CD4-positive, alpha-beta T cell treated with Interleukin-10 for 1 hour (primary cell): Measurements from ENCODE around the gene MYO18A.
"Not testable (repeated sequence)": the region's sequence is repeated elsewhere in the genome, so short reads cannot be mapped to it uniquely, and the experiment has no call there.

Source experiments
- DNase-seq: peaks from one replicate; pipeline ENCODE4 v3.0.0-alpha.2; 2020

MYO18A gene

DNA sequence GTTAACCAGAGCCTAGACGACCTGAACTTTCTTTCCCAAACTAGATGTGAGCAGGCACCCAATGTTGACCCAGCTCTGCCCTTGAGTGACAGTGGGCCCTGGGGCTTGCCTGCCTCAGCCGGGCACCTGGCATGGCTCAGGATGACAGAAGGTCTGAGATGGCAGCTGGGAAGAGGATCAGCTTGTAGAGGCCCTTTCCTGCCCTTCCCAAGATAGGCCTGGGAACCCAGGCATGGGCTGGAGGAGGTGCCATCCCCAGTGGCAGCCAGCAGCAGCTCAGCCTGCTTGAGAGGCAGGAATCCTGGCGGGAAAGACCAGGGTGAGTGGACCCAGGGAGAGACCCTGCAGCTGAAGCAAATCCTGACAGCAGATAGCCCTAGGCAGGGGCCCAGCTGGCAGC lies 78.2 kb downstream of the MYO18A start:
- DNase-seq = no peak

DNA sequence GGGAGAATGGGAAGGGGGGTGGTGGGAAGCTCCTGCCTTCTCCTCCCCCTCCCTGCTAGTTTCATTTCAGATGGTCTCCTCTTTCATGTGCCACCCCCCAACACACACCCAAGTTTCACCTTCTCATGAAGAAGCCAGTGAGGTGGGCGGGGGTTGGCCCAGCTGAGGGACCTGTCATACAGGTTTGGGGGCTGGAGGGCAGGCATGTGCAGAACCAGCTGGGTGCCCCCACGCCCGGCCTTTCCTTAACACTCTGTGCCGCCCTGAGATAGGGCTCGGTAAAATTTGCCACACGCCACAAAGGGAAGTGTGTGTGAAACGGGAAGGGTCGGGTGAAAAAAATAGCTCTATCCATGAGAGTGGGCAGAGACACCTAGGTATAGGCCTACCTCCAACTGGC lies 79.9 kb downstream of the MYO18A start:
- no peak for DNase-seq

DNA sequence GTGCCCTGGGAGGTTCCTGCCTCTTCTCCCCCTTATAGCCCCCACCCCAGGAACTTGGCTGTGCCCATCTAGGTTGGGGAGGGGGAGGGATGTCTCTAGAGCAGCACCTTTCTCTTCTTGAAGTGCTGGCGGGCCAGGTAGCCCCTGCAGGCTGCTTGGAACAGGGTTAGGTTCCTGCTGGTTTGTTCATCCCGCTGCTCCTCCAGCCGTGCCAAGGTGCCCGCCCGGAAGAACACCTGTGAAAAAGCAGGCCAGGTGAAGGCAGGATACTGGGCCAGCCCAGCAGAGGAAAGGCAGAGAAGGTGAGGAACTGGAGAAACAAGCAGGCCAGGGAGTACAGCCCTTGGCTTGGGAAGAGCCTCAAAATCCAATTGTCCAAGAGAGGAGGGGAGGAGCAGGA lies 80.7 kb downstream of the MYO18A start:
- no peak for DNase-seq

DNA sequence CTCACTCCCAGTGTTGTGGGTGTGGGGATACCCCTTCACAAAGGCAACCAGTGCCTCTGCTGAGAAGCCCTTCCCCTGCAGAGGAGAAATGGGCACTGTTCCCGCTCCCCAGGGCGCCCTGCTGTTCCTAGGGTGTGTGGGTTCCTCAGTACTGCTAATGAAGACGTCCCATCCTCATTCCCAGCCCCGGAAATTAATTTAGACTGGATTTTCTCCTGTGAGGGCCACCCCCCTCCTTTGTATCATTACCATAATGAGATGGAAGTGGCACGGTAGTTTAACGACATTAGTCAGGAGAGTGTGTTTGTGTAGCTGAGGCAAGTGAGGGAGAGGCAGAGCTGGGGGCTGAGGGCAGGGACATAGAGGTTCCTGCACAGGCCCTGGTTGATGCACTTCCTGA lies 84.1 kb downstream of the MYO18A start:
- DNase-seq = no peak

DNA sequence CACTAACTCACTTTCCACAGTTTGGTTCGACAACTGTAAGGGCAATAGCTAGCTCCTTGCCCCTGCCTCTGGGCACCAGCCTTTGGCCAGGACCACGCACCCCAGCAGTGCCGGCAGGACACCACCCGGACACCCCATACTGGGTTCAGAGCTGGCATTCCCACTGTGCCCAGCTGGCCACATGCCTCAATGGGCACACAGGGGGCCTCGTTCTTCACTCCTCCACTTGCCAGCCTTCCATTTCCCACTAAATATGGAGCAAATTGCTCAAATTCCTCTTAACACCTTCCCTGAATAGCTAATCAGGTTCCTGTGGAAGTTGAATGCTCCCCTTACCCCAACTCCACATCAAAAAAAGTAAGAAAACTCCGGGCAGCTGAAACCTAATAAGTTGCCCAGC lies 84.8 kb downstream of the MYO18A start:
- no peak for DNase-seq

DNA sequence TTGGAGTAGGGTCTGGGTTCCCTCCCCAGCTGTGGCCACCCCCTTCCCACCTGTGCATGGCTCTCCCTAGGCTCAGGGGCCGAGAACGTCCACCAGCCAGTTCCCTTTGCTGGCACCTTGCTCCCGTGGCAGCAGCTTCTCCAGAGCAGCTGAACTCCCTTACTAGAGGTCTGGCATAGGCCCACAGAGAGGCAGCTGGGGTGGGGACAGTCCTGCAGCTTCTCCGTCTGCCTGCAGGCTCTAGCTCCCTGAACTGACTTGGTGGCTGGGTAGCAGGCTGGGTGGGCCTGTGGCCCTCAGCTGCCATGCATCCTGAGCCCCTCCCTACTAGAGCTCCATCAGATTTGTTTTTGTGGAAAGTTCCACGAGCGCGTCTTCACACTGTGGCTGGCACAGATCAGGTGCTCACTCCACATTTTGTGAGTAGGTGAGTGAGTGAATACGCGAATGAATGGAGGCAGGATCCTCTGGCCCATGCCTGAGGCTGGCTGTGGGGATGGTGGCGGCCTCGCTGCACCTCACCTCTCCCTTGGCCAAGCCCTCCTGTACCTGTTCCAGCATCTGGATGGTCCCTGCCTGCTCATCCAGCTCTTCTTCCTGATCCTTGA lies 86.0 kb downstream of the MYO18A start:
- DNase-seq = no peak

DNA sequence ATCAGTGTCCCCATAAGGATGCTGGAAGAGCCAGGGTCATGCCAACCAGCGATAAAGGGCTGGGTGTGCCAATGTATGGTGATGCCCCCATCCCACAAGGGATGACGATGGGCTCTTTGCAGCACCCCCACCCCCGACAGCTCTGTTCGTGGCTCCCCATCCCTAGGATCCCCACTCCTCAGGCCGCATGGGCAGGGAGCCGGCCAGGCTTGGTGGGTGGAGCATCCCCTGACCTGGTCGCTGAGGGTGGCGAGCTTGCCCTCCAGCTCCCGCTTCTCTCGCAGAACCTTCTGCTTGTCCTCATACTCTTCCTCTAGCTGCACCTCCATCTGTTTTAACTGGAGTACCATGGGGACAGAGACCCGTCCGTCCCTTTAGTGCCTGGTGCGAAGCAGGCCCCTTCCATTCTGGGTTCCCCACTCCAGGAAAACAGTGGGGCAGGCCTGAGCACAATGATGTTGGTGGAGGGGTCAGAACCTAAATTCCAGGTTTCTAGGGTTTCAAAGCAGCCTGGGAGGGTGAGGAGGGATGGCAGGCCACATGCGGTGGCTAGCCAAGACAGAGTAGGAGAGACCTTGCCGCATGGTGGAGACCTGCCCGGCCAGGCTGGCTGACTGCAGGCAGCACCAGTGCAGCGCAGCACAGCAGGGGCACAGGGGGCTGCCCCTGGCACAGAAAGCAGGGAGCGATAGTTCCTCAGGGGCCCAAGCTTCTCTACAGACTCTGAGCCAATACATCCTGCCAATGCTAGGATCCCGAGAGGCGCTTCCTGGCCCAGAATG lies 86.9 kb downstream of the MYO18A start:
- DNase-seq = no peak

DNA sequence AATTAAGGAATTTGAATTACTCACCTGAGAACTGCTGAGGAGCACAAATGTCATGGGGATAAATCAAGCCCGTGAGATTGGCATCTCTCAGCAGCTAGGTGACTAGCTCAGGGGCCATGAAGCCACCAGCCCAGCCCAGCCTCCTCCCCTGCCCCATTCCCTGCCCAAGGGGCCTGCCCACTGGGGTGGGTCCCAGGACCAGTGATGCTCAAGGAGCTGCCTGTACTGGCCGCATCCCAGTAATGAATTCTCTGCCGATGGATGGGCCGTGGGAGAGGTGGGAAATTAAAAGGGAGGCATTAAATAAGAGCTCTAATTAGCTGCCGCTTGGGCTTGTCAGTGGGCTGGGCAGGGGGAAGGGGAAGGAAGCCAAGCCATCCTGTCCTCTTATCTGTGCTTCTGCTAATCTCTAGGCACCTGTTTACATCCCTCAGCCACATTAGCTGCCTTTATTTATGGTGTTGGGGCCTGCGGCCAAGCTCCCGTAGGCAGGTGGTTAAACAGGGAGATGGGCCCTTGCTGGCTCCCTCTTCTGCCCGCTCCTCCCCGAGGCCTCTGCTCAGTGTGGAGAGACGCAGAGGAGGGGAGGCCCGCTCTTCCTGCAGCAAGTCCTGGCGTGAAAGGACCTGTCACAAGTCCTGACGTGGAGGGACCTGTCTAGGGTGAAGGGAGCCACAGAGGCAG lies 88.5 kb downstream of the MYO18A start:
- no peak for DNase-seq

DNA sequence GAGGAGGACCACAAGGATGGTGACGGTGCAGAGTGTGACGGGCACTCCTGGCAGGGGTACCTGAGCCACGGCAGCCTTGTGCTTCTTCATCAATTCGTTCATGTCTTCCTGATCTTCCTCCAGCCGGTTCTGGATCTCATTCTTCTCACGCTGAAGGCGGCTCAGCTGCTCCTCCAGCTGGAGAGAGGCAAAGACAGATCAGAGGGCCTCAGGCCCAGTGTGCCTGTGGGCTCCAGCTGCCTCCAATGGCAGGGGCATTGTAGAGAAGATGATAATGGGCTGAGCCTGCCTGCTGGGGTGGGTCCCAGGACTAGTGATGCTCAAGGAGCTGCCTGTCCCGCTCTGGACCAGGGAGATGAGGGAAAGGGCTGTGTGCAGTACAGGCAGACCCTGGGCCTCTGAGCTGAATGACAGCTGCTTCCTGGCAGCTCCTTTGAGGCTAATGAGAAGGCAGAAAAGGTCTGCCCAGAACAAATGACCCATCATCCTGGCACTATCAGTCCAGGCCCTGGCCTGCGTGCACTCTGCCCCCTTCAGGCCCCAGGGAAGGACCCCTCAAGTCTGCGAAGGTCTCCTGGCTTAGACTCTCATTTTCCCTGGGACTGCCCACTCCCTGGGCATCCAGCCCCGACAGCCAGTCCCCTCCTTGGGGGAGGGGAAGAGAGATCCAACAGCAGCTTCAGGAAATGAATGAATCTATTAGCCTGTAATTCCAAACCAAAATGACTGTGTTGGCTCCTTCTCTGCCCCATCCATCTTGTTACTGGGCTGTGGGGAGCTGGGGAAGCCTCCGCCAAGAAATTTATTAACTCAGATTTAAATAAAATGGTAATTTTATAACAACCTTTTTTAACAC lies 89.2 kb downstream of the MYO18A start:
- no peak for DNase-seq

DNA sequence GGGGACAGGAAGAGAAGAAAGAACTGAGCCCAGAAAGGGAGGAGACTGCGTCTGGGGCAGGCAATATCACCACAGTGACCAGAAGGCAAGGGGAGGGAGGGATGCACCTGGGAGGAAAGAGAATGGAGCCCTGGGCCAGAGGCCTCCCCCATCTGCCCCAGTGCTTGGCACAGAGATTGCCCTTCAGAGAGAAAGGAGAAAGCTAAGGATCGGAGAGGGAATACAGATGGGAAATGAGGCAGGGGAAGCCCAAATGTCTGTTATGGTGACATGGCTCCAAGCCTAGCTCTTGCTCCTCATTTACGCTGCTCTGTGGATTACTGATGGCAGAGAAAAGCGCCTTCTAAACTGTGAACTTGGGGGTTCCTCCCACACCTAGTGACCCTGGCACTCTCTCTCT lies 90.1 kb downstream of the MYO18A start:
- no peak for DNase-seq

DNA sequence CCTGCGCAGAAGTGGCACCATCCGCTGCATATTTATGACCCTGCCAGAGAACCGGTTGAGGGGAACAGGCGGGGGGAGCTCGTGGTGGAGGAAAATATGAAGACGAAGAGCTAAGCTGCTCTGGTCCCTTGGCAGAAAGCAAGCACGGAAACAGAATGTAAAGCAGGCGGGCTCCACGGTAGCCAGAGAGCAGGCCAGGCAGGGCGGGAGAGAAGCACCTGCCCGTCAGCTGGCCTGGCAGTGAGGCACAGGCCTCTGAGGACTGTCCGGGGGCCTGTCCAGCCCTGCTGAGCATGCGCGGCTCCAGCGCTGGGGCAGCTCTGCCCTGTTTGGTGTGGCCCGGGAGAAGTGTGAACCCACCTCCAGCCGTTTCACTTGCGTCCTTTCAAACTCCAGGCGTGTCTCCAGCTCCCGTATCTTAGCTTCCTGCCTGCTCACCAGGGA lies 90.6 kb downstream of the MYO18A start:
- no peak for DNase-seq

DNA sequence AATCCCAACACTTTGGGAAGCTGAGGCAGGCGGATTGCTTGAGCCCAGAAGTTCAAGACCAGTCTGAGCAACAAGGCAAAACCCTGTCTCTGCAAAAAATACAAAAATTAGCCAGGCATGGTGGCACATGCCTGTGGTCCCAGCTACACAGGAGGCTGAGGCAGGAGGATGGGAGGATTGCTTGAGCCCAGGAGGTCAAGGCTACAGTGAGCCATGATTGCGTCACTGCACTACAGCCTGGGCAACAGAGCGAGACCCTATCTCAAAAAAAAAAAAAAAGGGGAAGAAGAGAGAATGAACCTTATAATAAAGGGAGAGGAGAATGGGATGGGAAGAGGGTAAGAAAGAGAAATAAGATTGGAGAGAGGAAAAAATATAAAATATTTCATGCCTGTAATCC lies 91.4 kb downstream of the MYO18A start:
- not testable (repeated sequence) for DNase-seq

DNA sequence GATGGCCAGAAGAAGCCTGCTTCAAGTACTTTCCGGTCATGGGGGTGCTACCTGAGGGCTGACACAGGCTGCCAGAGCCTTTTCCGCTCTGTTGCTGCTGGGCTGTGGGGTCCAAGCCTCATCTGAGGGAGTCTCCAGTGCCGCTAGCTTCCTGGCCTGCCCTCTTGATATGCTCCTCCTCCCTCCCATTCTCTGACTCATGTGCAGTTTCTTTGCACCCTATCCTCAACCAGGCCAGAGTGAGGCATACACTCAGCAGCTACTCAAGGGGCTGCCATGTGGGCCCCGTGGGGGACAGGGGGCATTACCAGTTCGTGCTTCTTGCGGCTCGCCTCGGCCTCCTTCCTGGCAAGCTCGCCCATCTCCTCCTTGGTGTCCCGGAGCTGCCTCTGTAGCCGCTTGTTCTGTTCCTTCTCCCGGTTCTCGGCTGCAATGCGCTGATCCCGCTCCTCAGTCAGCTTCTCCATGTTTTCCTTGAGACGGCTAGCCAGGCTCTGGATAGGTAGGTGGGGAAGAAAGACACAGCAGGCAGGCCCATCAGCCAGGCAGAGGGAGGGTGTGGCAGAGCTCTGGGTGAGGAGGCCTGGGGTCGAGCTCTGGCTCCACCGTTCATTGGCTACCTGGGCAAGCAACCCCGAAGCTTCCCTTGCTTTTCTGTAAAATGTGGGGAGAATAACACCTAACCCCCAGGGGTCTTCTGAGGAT lies 93.4 kb downstream of the MYO18A start:
- DNase-seq = no peak

DNA sequence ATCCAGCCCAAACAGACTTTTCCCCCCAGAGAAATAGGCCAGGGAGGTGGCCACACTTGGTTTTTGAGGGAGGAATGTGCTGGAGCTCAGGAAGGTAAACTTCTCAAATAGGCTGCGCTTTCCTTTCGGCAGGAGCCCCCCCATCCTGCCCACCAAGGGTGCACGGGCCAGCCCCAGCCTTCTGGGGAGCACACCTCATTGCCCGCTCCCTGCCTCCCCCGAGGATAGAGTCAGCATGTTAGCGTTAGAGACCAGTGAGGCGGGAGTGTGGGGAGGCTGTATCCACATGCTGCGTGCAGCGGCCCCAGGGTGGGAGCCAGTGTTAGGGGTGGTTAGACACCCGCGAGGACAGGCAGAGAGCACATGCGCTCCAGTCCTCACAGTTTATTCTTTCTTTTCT lies 95.0 kb downstream of the MYO18A start:
- no peak for DNase-seq

DNA sequence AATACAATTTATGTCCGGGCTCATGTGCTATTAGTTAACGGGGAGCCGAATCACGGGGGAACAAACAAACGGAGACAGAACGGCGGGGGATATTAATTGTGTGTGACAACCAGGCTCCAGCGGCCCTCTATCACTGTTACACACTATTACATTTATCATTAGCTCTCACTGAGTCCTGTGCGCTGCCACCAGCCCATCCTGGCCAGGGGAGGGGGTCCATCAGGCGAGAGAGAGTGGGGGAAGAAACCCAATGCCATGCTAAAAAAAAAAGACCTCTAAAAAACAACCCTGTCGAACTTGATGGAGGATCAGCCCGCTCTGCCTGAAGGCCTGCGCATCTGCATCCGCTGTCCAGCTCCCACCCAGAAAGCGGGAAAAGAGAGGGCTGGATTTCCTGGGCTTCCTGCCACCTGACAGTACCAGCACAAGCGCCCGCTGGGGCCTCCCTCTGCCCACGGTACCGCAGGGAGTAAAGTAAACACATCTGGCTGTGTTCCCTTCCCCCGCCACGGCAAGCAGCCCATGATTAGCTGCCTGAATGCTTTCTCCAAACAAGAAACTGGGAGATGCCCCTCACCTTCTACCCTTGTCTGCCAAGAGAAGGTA lies 95.6 kb downstream of the MYO18A start:
- no peak for DNase-seq

DNA sequence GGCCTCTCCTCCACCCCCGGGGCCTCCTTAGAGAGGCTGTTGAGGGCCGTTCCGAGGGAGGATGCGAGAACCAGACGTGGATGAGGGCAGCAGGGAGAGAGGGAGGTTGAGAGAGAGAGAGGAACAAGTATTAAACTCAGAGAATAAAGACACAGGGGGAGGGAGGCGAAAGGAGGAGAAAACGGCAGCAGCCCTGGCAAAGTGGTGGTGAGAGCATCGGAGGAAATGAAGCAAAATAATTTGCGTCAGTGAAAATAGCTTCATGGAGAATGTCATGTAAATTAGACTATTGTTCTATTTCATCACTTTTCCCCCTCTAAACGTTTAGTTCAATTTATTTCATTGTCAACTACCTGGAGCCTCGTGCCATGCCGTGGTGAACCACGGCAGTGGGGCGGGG lies 99.2 kb downstream of the MYO18A start:
- no peak for DNase-seq

DNA sequence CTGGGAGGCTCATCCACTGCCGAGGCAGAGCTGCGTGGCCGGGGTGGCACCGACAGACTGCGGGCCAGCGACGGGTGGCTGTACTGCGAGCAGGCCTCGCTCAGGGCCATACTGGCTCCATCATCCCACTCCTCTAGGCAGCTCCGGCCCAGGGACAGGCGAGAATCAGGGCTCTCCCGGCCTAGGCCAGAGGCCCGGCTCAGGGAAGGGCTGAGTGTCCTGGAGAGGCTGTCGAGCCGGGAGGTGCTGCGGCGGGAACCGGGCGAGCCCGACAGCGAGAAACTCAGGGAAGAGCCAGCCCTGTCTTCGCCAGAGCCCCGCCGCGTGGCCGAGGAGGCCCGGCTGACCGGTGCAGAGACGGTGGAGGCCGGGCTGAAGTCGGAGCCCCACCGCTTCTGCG lies 99.9 kb downstream of the MYO18A start:
- no peak for DNase-seq

DNA sequence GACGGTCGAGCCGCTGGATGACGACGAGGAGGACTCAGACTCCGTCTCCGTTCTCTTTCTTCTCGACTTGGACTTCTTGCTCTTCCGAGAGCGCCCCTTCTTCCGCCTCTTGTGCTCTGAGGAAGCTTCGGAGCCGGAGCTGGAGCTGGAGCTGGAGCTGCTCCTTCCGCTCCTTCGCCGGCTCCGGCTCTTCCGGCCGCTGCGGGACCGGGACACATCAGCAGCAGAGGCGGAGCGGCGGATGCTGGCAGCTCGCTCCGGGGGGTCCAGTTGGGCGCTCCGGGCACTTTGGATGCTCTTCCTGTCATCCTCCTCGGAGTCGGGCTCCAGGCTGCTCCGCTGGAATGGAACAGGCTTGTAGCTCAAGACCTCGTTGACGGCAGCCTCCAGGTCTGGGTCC lies 100.3 kb downstream of the MYO18A start:
- DNase-seq = no peak

DNA sequence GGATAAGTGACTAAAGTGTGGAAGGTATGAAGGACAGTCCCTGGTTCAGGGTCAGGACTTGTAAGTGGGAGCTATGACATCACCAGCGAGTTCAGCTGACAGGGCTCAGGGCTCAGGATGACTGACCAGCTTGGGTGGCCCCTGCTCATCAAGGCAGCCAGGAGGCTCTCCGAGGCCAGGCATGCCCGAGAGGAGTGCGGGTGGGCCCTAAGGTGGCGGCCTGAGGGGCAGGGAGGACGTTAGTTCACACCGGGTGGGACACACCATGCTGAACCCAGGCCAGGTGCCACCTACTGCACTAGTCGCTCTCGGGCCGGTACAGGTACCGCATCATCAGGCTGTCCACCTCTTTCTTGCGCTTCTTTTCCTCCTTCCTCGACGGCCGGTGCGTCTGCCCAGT lies 100.8 kb downstream of the MYO18A start:
- no peak for DNase-seq

DNA sequence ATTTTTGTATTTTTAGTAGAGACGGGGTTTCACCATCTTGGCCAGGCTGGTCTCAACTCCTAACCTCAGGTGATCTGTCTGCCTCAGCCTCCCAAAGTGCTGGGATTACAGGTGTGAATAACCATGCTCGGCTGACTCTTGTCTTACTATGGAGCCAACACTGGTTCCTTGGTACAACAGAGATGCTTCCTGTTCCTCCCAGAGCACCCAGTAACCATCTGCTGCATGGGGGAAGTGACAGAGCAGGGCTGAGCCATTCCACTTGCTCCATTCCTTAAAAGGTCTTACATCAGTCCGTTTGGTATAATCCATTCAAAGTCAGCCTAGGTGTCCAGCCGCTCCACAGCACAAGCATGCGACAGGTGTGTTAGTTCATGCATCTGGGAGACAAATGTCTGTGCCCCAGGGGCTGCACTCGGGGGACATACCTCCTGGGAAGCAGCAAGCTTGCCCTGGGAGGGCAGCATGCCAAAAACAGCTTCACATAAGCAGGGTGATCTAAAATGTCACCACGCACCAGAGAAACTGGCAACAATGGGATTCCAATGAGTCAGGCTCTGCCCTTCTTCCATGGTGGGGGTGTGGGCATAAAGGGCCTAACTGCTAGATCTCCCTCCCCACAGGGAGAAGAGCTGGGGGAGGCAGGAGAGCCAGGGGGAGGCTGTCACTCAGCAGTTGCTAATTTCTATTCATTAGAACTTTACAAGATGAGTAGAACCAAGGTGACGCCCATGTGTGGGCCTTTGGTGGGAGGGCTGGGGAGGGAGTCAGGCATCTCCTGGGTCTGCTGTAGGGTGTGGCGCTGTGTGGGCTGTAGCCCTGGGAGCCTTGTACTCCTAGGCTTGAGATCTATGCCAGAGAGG lies 101.8 kb downstream of the MYO18A start:
- DNase-seq = no peak

DNA sequence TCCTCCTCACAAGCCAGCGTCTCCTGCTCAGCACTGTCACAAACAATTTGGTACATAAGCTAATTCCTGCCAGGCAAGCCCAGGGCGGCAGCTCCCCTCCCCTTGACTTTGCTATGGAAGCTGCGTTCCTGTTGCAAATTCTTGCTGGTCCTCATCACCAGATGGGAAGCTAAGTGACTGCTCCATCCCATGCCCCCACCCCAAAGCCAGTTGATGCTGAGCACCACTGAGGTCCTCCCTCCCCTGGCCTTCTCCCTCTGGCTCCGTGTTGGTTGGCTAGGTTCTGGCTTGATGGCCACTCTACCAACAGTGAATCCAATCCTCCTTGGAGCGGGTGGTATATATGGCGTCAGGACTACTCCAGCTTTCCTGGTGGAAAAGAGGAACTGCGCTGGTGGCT lies 102.9 kb downstream of the MYO18A start:
- DNase-seq = no peak
